HTERT RPE-1 (cell line): ENCODE measurements around the gene LRRC47.

ENCODE experiments used
- in situ Hi-C: fragments of 300-500 bp; cut with MboI; formaldehyde crosslinking; loops from 4 replicates; pipeline ENCODE4 v1.14.3; 2020; ENCODE audit warnings: low sequenced_read_pairs

The LRRC47 gene

DNA sequence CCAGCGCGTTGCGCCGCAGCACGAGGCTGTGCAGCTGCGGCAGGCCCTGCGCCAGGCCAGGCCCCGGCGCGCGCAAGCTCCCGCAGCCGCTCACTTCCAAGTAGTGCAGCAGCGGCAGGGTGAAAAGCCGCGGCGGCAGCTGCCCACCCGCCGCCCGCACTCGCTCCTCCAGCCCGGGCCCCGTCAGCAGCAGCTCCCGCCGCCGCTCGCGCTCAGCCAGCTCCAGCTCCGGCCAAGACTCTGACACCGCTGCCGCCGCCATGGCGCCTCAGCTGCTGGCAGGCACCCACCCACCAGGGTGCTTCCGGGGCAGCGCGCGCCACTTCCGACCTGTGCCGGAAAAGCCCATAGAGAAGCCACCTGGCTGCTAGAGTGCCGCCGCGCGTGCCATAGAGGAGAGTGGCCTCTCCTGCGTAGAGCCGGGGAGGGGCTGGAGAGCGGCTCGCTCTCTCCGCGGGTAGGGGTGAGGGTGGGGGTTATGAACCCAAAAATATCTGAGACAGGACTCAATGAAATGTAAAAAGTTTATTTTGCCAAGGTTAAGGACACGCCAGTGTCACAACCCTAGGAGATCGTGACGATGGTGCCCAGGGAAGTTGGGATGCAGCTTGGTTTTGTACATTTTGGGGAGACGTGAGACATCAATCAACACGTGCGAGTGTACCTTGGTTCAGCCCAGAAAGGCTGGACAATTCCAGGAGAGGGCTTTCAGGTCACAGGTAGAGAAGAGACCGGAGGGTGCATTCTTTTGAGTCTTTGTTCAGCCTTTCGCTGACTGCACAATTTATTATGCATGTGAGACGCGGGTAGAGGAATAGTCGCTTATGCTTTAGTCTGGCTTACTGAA, at the start of gene LRRC47:
LRRC47 (minus strand) TSS at position 284 of the 847 bp plus-strand sequence; CDS start at position 262, 22 bp downstream.
- in situ Hi-C loops = no loop called here

- in situ Hi-C loops = no loop called here
Observed at GRCh38 chr1:3842912-3843311, 46.6 kb upstream of the LRRC47 start.

- in situ Hi-C loops = no loop called here
Observed at GRCh38 chr1:3841491-3841890, 45.2 kb upstream of the LRRC47 start.

DNA sequence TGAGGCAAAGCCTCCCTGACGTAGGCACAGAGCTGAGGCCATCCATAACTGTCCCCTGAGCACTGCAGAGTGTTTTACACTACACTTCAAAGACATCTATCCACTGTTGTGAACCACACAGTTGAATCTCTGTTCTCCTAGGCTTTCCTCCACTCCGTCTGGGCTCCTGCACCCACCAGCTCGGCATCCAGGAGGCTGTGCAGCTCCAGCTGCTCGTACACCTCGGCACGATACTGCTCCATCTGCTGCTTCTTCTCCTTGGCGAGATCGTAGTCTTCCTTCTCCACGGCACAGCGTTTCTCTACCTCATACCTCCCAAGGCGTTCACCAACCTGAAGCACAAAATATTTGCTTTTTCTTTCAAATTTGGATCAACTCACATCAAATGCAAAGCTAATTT, 42.5 kb upstream of the LRRC47 start:
- in situ Hi-C loops = no loop called here

DNA sequence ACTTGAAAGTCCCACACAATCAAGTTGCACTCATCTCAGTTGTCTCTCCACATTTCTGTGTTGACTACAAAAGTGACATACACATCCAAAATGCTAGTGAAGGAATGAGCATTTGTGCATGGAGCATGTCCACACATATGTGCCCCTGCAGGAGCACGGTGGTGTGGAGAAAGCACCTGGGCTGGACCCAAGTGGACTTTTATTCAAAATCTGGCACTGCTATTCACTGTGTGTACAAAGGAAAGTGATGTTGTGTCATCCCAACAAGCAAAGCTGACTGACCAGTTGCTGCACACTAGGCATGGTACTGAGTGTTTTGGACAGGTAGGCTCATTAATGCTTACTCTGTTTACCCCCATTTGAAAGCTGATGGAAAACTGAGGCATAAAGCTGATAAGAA, 41.4 kb upstream of the LRRC47 start:
- in situ Hi-C loops = no loop called here

DNA sequence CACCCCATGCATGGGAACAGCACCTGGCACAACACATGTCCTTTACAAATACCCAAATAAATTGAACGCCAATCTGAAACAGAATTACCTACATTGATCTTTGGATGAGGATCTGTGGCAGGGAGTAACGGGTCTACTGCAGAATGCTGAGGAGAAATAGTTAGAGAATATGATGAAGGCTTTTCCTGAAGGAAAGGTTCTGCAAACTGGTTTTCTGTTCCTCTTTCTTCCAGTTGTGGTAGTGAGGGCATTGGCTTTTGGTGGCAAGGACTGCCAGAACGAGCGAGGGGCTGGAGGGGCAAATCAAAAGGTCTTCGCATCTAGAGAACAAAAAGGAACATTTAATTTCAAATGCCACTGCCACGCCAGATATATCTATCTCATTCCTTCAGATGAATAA, 40.9 kb upstream of the LRRC47 start:
- in situ Hi-C loops = no loop called here

- in situ Hi-C loops = no loop called here
Observed at GRCh38 chr1:3836421-3836820, 40.1 kb upstream of the LRRC47 start.

GRCh38 chr1:3834701-3835100, 38.4 kb upstream of the LRRC47 start:
- in situ Hi-C loops = no loop called here

GRCh38 chr1:3831689-3832088, 35.4 kb upstream of the LRRC47 start:
- in situ Hi-C loops = no loop called here

DNA sequence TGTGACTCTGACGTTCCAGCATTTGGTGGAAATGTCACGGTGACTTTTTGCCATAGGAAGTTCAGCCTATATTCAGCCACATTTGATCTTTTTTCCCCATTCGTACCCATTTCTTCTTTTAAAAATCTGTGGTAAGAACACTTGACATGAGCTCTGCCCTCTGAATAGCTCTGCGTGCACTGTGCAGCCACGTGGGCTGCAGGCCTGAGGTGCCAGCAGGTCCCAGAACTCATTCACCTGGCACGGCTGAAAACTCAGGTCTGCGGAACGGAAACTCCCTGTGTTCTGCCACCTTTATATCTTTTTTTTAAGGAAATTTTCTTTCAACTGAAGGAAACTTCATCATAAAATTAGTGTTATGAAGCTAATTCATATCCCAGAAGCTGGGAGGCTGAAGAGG, 32.1 kb upstream of the LRRC47 start:
- in situ Hi-C loops = no loop called here

GRCh38 chr1:3827813-3828307, 31.6 kb upstream of the LRRC47 start:
- in situ Hi-C loops = no loop called here

- in situ Hi-C loops = no loop called here
Observed at GRCh38 chr1:3825356-3825755, 29.1 kb upstream of the LRRC47 start.

GRCh38 chr1:3824650-3825049, 28.4 kb upstream of the LRRC47 start:
- in situ Hi-C loops = no loop called here

DNA sequence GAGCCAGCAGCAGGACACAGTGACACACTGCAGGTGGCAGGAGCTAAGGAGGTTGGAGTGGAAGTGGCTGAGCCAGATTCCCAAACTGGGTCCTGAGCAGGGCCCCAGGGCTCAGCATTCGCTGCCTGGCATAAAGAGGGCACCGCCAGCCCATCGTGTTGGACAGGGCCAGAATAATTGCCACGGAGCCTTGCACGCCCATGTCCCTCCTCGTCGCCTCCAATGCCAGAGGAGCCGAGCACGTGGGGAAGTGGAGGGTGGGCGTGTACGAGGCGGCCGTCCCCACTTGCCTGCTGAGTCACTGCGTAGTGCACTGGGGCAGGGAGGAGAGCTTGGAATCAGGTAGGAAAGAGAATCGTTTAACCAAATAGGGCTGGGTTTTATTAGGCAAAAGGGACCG, 26.1 kb upstream of the LRRC47 start:
- in situ Hi-C loops = no loop called here

DNA sequence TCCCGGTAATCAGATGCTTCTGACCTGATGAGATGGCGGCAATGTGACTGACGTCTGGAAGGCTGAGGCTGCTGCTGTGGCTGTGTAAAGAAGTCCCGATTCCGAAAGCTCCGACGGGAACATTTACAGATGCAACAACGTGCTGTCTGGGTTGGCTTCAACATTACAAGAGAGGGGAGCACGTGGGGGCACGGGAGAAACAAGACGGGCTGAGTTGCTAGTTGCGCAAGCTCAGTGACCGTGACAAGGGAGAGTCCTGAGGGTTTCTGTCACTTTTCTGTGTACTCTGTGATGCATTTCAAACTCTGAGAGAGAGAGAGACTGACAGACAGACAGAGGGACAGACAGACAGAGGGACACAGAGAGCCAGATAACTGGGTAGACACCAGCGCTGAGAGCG, 25.6 kb upstream of the LRRC47 start:
- in situ Hi-C loops = no loop called here

GRCh38 chr1:3821447-3821846, 25.1 kb upstream of the LRRC47 start:
- in situ Hi-C loops = no loop called here

DNA sequence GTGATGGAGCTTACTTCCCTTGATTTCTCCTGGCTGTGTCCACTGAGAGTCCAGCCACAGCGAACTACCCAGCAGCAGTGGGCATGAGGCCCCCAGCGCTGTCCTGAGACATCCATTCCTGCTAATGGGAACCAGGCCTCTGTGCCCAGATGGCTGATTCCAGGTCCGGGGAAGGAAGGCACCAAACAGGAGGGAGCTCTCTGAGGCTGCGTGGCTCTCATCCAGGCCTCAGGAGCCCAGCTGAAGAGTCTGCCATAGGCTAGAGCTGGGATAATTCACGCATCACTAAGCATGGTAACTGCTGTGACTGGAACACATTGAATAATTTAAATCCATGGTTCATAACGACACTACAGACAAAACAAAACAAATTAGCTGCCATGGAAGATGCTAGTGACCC, 24.7 kb upstream of the LRRC47 start:
- in situ Hi-C loops = no loop called here

- in situ Hi-C loops = no loop called here
Observed at GRCh38 chr1:3820316-3820715, 24.0 kb upstream of the LRRC47 start.

GRCh38 chr1:3819771-3820200, 23.5 kb upstream of the LRRC47 start:
- in situ Hi-C loops = no loop called here

GRCh38 chr1:3817821-3818597, 21.7 kb upstream of the LRRC47 start:
- in situ Hi-C loops = no loop called here

- in situ Hi-C loops = no loop called here
Observed at GRCh38 chr1:3817138-3817740, 20.9 kb upstream of the LRRC47 start.
